ENCODE data around the gene LCN15. TPM values are rescaled to one million over a fixed set of nuclear protein-coding genes. Genes with fewer than 3 reads are reported as not detected.

The LCN15 gene
- total RNA-seq, 1 experiment from 2014 or later, result 0.05 TPM

- intact Hi-C loops (cut with micrococcal nuclease; ENCODE audit: unreplicated experiment), result no loop called here
Measured at GRCh38 chr9:136750526-136750925, 13.8 kb downstream of the LCN15 start.

GRCh38 chr9:136748666-136749611, 15.4 kb downstream of the LCN15 start:
- no peak for ATAC-seq
- Histone ChIP-seq H3K27ac (ENCODE audit: low read length) (no peak overlapping the region), H3K4me1 (ENCODE audit: control insufficient read depth, insufficient read depth, low read length) (no peaks in the 10 kb centered on the region), H3K36me3 (ENCODE audit: control insufficient read depth, insufficient read depth, low read length) (no peaks in the 10 kb centered on the region), H3K4me3 (ENCODE audit: low read depth in 2 of 2, low read length in 2 of 2) (no peak overlapping the region), H3K27me3 (ENCODE audit: control insufficient read depth, insufficient read depth, low read length) (no peaks in the 10 kb centered on the region), H3K9me3 (ENCODE audit: control insufficient read depth, insufficient read depth, low read depth, low read length) (no peaks in the 10 kb centered on the region)
- POLR2A ChIA-PET, result no interaction called here
- no TSS peak for BruUV-seq (replicated peaks)
- no peak for DNase-seq (ENCODE audit: low read depth, low spot score)
- intact Hi-C loops (cut with micrococcal nuclease; ENCODE audit: unreplicated experiment), result no loop called here
- CTCF ChIA-PET, result no interaction called here
- in situ Hi-C loops (cut with HindIII; ENCODE audit: low pct_unique_long_range_greater_than_20kb, low sequenced_read_pairs), result no loop called here
- TF ChIP-seq SIN3A (IDR thresholded peaks at IDR 0.05; ENCODE audit: borderline replicate concordance, insufficient read depth, low read depth, low read length) (no peak), REST (IDR thresholded peaks at IDR 0.05; ENCODE audit: insufficient read depth in 1 of 2, low read depth in 2 of 2, low read length in 1 of 2) (no peak), POLR2AphosphoS5 (IDR thresholded peaks at IDR 0.05; ENCODE audit: low read depth, low read length) (no peak), TCF7L2 (IDR thresholded peaks at IDR 0.05; ENCODE audit: low read depth, low read length) (no peak)

More at GRCh38 chr9:136750526-136750925, 13.8 kb downstream of the LCN15 start:
- TF ChIP-seq CTCF (IDR thresholded peaks at IDR 0.05) (no peak), POLR2AphosphoS5 (IDR thresholded peaks at IDR 0.05; ENCODE audit: low read depth, low read length) (no peak), SIN3A (IDR thresholded peaks at IDR 0.05; ENCODE audit: borderline replicate concordance, insufficient read depth, low read depth, low read length) (no peak), TCF7L2 (IDR thresholded peaks at IDR 0.05; ENCODE audit: low read depth, low read length) (no peak), REST (IDR thresholded peaks at IDR 0.05; ENCODE audit: insufficient read depth in 1 of 2, low read depth in 2 of 2, low read length in 1 of 2) (no peak)
- Histone ChIP-seq H3K4me3 (ENCODE audit: low read depth in 2 of 2, low read length in 2 of 2) (no peak overlapping the region), H3K4me1 (ENCODE audit: control insufficient read depth, insufficient read depth, low read length) (no peaks in the 10 kb centered on the region), H3K9me3 (ENCODE audit: control insufficient read depth, insufficient read depth, low read depth, low read length) (no peaks in the 10 kb centered on the region), H3K36me3 (ENCODE audit: control insufficient read depth, insufficient read depth, low read length) (no peaks in the 10 kb centered on the region), H3K27ac (ENCODE audit: low read length) (no peak overlapping the region), H3K27me3 (ENCODE audit: control insufficient read depth, insufficient read depth, low read length) (no peaks in the 10 kb centered on the region)
- CTCF ChIA-PET, result no interaction called here
- no peak for DNase-seq (ENCODE audit: low read depth, low spot score)
- BruUV-seq (replicated peaks), result no TSS peak
- POLR2A ChIA-PET, result no interaction called here
- no peak for ATAC-seq
- in situ Hi-C loops (cut with HindIII; ENCODE audit: low pct_unique_long_range_greater_than_20kb, low sequenced_read_pairs), result no loop called here

Measured in Panc1 (cell line).